Fibroblast of skin of right quadriceps (primary cell): ENCODE measurements around the gene ADCY5.
"Not testable (repeated sequence)": the region's sequence is repeated elsewhere in the genome, so short reads cannot be mapped to it uniquely, and the experiment has no call there.

Experiments
- DNase-seq: peaks from one replicate; pipeline ENCODE4 v3.0.0-alpha.2; 2013

Gene ADCY5

GRCh38 chr3:123448536-123449101 is at the start of gene ADCY5:
Gene ADCY5, minus strand, starts transcription at chr3:123449090. Its CDS starts 545 bp downstream, at chr3:123448545.
- DNase-seq: no peak

DNA sequence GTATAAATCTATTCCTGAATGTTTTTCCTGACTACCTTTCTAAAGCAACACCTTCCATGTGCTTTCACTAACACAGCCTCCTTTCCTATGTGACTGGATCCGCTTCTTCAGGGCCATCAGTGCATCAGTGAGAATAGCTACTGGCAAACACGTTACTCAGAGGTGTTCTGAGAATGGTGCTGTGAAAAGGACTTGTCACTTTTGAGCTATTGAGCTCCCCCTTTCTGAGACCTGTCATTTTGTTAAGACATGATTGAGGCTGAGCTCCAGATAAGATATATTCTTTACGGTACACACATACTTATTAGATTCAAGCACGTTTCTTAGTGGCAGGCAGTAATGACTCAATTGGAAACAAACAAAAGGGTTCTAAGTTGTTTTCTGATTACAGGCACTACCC is 45.0 kb upstream of the ADCY5 start:
- no peak for DNase-seq

- no peak for DNase-seq
These were observed 43.2 kb upstream of the ADCY5 start for GRCh38 chr3:123491966-123492587.

- DNase-seq: peak; percentile 43
These were observed 40.6 kb upstream of the ADCY5 start for GRCh38 chr3:123489400-123490004.

- no peak for DNase-seq
These were observed 39.9 kb upstream of the ADCY5 start for GRCh38 chr3:123488645-123489347.

DNA sequence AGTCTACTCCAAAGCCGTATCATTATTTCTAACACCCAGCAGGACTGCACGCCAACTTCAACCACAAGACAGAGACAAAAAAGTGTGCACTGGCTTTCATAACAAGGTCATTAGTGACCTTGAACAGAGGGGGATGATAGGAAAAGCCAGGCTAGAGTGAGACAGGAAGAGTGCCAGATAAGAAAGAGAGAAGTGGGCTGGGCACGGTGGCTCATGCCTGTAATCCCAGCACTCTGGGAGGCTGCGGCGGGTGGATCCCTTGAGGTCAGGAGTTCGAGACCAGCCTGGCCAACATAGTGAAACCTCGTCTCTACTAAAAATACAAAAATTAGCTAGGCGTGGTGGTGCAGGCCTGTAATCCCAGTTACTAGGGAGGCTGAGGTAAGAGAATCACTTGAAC is 38.2 kb upstream of the ADCY5 start:
- not testable (repeated sequence) for DNase-seq

GRCh38 chr3:123486460-123486859 is 37.6 kb upstream of the ADCY5 start:
- DNase-seq: no peak

- no peak for DNase-seq
These were observed 36.7 kb upstream of the ADCY5 start for GRCh38 chr3:123485551-123485950.

- DNase-seq: no peak
These were observed 34.3 kb upstream of the ADCY5 start for GRCh38 chr3:123483146-123483545.

DNA sequence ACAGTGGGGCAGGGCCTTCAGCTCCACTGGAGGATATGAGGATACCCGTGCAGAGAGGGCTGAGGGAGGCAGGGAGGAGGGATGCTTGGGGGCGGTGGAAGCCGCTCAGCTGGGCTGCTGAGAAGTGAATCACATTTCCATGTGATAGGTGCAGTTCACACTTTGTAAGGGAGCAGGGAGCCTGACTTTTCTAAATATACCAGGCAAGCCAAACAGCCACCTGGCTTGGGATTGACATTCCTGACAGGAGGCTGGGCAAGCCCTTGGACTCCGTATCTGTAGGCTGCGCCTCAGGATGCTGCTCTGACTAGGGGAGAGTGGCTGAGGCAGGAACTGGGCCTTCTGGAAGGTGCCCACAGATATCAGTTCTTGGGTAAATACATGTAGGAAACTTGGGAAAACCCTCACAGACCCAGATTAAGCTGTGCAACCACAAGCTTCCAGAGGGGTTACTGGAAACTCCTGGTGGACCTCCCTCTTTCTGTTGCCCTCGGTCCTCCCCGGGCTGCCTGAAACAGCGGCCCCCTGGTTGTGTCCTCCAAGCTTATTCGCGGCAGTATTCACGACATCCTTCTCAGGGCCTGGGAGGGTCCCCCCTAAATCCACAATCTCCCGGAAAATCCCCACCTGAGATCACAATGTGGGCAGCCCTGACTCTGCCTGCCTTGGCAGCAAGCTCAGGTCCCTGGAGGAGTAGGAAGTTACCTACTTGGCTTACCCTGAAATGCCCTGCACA is 33.0 kb upstream of the ADCY5 start:
- DNase-seq: no peak

DNA sequence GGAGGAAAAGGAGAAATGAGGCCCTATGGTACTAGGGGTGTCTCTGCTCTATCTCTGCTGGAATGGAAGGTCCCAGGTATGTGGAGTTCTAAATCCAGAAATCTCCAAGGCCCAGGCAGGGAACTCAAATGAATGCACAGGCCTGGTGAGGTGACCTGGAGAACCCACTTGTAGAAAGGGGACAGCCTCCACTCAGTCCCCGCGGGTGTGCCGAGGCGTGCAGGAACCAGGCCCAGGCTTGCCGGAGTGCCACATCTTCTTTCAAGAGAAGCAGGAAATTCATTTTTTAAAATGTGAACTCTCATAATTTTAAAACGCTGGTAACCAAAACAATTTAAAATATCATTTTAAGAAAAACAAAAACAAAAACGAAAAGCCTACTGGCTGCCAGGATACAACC is 32.2 kb upstream of the ADCY5 start:
- DNase-seq: no peak

DNA sequence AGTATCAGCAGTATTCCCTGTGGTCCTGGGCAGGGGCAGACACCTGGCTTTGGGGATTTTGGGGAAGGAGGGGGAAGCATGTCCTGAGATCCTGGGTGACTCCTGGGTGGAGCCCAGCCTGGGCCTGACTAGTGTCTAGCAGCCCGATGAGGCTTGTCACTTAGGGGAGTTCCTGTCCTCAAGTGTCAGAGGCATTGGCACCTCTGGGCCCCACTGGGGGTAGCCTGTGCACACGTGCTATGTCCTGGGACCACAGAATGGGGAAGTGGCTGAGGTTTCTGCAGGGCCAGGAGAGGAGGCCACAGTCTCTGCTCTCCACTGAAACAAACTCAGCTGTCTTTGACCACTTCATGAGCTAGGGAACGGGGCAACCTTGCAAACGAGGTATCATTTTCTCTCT is 31.5 kb upstream of the ADCY5 start:
- DNase-seq: no peak

DNA sequence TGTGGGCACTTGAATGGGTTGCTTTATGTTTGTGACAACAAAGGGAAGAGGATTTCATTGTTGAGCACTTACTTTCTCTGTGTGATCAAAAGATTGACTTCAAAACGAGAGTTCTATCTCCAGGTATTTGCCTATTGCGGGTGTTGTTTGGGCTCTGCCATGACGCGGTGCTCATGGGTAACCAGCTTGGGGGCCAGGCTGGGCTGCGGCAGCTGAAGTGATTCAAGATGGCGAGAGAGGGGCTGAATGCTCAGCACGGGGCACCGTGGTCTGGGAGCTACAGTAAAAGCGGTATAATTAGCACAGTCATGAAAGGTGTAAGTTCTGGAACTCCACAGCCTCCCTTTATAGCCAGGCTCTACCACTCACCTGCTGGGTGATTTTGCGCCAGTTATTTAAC is 31.0 kb upstream of the ADCY5 start:
- DNase-seq: no peak

GRCh38 chr3:123478314-123478713 is 29.4 kb upstream of the ADCY5 start:
- no peak for DNase-seq

- no peak for DNase-seq
These were observed 28.3 kb upstream of the ADCY5 start for GRCh38 chr3:123476967-123477750.

DNA sequence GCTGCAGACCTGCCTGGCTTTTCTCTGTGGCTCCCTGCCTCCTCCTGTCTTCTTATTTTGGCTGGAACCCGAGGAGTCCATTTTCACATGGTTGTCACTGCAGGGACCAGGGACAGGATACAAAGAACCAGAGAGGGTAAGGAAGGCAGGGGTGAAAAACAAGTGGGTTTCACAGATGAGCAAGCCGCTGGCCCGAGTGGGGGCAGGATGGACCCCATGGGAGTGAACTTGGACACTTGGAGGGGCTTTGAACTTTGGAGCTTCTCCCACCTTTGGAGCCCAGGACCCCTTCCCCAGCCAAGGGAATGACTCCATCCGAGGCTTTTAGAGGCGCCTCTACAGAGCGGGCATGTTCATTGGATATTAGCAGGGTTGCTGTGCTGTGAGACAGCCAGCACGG is 26.9 kb upstream of the ADCY5 start:
- no peak for DNase-seq

DNA sequence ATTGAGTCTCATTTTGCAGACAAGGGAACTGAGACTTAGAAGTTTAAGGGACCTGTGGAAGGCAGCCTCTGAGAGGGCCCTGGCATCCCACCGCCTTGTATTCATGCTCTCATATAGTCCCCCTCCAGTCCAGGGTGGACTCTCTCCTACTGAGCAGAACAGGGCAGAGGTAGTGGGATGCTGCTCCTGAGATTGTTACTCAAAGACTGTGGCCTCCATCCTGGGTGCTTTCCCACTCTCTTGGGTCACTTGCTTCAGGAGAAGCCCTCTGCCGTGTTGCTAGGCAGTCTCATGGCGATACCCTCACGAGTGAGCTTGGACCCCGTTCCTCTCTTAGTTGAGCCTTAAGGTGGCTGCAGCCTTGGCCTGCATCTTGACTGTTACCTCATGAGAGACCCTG is 22.2 kb upstream of the ADCY5 start:
- no peak for DNase-seq

DNA sequence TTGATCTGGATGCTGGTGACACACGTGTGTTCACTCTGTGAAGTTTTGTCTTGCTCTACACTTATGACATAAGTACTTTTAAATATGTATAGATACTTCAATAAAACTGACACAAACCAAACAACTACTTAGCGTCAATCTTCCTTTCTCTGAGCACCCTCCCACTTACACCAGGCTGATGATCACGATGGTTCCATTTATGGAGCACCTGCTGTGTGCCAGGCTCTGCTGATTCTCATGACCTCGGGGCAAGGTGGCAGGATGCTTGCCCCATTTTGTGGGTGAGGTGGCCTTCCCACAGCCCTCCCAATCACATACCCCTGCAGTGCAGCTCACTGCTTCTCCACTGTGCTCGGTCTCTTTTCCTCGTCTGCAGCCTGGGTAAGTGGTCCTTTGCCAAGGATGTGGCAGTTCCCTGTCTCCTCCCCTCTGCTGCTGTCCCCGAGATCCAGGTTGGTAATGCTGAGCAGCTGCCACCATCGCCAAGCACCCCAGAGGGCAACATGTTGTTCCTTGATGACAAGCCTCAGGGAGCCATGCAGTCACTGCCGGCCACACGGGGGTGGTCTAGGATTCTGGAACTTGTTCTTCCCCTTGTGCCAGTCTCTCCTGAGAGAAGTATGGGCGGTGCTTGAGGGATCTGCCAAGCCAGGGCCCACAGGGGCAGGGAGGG is 20.6 kb upstream of the ADCY5 start:
- DNase-seq: no peak

- DNase-seq: no peak
These were observed 18.2 kb upstream of the ADCY5 start for GRCh38 chr3:123467046-123467445.

DNA sequence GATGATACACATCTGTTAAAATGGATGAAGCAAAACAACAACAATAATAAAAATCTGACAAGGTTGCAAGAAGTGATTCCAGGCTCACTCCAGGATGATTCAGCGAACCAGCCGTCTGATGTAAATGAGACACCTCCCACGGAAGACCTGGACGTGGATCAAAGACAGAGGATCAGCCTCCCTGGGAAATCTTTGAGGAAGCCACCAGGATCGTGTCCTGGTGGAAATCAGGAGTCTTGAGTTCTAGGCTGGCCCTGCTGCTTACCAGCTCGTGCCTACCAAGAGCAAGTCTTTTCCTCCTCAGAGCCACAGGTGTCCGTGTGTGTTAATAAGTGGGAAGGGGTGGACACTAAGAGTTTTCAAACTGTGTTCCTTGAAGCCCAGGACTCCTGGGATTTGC is 15.3 kb upstream of the ADCY5 start:
- no peak for DNase-seq

- no peak for DNase-seq
These were observed 11.0 kb upstream of the ADCY5 start for GRCh38 chr3:123459862-123460261.

- no peak for DNase-seq
These were observed 9.4 kb upstream of the ADCY5 start for GRCh38 chr3:123458255-123458654.
